HEK293 (cell line): ENCODE results near the gene SLC25A36.

Source experiments
- CTCF ChIA-PET: fragments of 350-600 bp; formaldehyde crosslinking; extraction: SDS; loops from one replicate; lab custom pipeline; 2021; ENCODE audit warnings: antibody characterized with exemption; lab: Yijun Ruan, JAX
- POLR2A ChIA-PET: fragments of 300-600 bp; formaldehyde crosslinking; extraction: SDS; loops from one replicate; lab custom pipeline; 2020; ENCODE audit warnings: antibody characterized with exemption, inconsistent platforms; lab: Yijun Ruan, JAX
- H3K27ac ChIP-seq: fragments of 200-500 bp; sonication (Bioruptor generic); 2 replicates; pipeline ENCODE4 v1.5.1; 2014; ENCODE audit warnings: low read depth, low read length, control low read depth, inconsistent platforms; ENCODE audit errors: extremely low read depth
- H3K36me3 ChIP-seq, 2 experiments: fragments of 200-500 bp in 1 of 2; sonication (Bioruptor generic) in 1 of 2; 1 replicate in 1 of 2; 2 replicates in 1 of 2; pipeline ENCODE4 v1.5.1; 2014 to 2017; ENCODE audit warnings: inconsistent platforms in 2 of 2, low read length in 2 of 2; ENCODE audit not compliant: control insufficient read depth in 2 of 2, insufficient read depth in 1 of 2
- H3K4me1 ChIP-seq: fragments of 200-500 bp; sonication (Bioruptor generic); 2 replicates; pipeline ENCODE4 v1.5.1; 2014; ENCODE audit warnings: mild to moderate bottlenecking, low read length, inconsistent platforms; ENCODE audit not compliant: control insufficient read depth, insufficient read depth
- H3K4me3 ChIP-seq: 2 replicates; pipeline ENCODE4 v1.5.1; 2011; ENCODE audit warnings: low read depth, mild to moderate bottlenecking, control low read depth, low read length, moderate library complexity
- H3K9me3 ChIP-seq: fragments of 200-500 bp; sonication (Bioruptor generic); 2 replicates; pipeline ENCODE4 v1.5.1; 2014; ENCODE audit warnings: low read depth, low read length, inconsistent platforms; ENCODE audit not compliant: control insufficient read depth, insufficient read depth
- CTCF ChIP-seq: fragments of 450-650 bp; formaldehyde crosslinking; IDR thresholded peaks from 2 replicates; pipeline ENCODE4 v1.5.1; 2016; ENCODE audit warnings: missing biosample characterization, missing genetic modification characterization
- GLI2 ChIP-seq: fragments of 450-650 bp; formaldehyde crosslinking; IDR thresholded peaks from 2 replicates; pipeline ENCODE4; 2017; ENCODE audit warnings: missing biosample characterization, missing genetic modification characterization, low read depth, borderline replicate concordance
- KLF17 ChIP-seq: fragments of 450-650 bp; formaldehyde crosslinking; IDR thresholded peaks from 2 replicates; pipeline ENCODE4 v1.5.1; 2016; ENCODE audit warnings: missing biosample characterization, missing genetic modification characterization
- MEIS1 ChIP-seq: sonication (generic); formaldehyde crosslinking; IDR thresholded peaks from 2 replicates; pipeline ENCODE4 v1.8.1; 2022; ENCODE audit warnings: missing genetic modification reagents, mild to moderate bottlenecking, borderline replicate concordance
- OSR2 ChIP-seq: fragments of 450-650 bp; formaldehyde crosslinking; IDR thresholded peaks from 2 replicates; pipeline ENCODE4 v1.5.1; 2016; ENCODE audit warnings: missing biosample characterization, missing genetic modification characterization
- OVOL3 ChIP-seq: fragments of 450-650 bp; formaldehyde crosslinking; IDR thresholded peaks from 2 replicates; pipeline ENCODE4 v1.5.1; 2016; ENCODE audit warnings: missing biosample characterization, missing genetic modification characterization
- PRDM6 ChIP-seq: fragments of 450-650 bp; formaldehyde crosslinking; IDR thresholded peaks from 2 replicates; pipeline ENCODE4 v1.5.1; 2017; ENCODE audit warnings: missing biosample characterization, missing genetic modification characterization
- SETDB1 ChIP-seq: IDR thresholded peaks from one replicate; pipeline ENCODE4 v1.6.1; 2017; ENCODE audit warnings: mild to moderate bottlenecking, low read length, moderate library complexity, mixed read lengths; ENCODE audit not compliant: insufficient read length
- SP2 ChIP-seq: fragments of 450-650 bp; formaldehyde crosslinking; IDR thresholded peaks from 2 replicates; pipeline ENCODE4 v1.5.1; 2016; ENCODE audit warnings: missing biosample characterization, missing genetic modification characterization
- TRIM28 ChIP-seq: IDR thresholded peaks from 2 replicates; pipeline ENCODE4 v1.6.1; 2011; ENCODE audit warnings: low read length, control low read depth, borderline replicate concordance
- WT1 ChIP-seq: fragments of 450-650 bp; formaldehyde crosslinking; IDR thresholded peaks from 2 replicates; pipeline ENCODE4 v1.5.1; 2016; ENCODE audit warnings: missing biosample characterization, missing genetic modification characterization
- ZBTB48 ChIP-seq: fragments of 450-650 bp; formaldehyde crosslinking; IDR thresholded peaks from 2 replicates; pipeline ENCODE4 v1.5.1; 2016; ENCODE audit warnings: missing biosample characterization, missing genetic modification characterization
- ZNF140 ChIP-seq: fragments of 450-650 bp; formaldehyde crosslinking; IDR thresholded peaks from 2 replicates; pipeline ENCODE4 v1.5.1; 2016; ENCODE audit warnings: missing biosample characterization, missing genetic modification characterization
- ZNF155 ChIP-seq: fragments of 450-650 bp; formaldehyde crosslinking; IDR thresholded peaks from 2 replicates; pipeline ENCODE4 v1.5.1; 2016; ENCODE audit warnings: missing biosample characterization, missing genetic modification characterization
- ZNF16 ChIP-seq: fragments of 450-650 bp; formaldehyde crosslinking; IDR thresholded peaks from 2 replicates; pipeline ENCODE4 v1.5.1; 2016; ENCODE audit warnings: low read depth, missing biosample characterization, missing genetic modification characterization
- ZNF26 ChIP-seq: fragments of 450-650 bp; formaldehyde crosslinking; IDR thresholded peaks from 2 replicates; pipeline ENCODE4 v1.5.1; 2016; ENCODE audit warnings: missing biosample characterization, missing genetic modification characterization
- ZNF366 ChIP-seq: fragments of 450-650 bp; formaldehyde crosslinking; conservative IDR thresholded peaks from 2 replicates; pipeline ENCODE4 v1.5.1; 2016; ENCODE audit warnings: missing biosample characterization, missing genetic modification characterization
- ZNF571 ChIP-seq: fragments of 450-650 bp; formaldehyde crosslinking; IDR thresholded peaks from 2 replicates; pipeline ENCODE4 v1.5.0; 2017; ENCODE audit warnings: missing biosample characterization, missing genetic modification characterization
- ZNF624 ChIP-seq: fragments of 450-650 bp; formaldehyde crosslinking; IDR thresholded peaks from 2 replicates; pipeline ENCODE4 v1.5.1; 2017; ENCODE audit warnings: missing biosample characterization, missing genetic modification characterization
- ZNF654 ChIP-seq: fragments of 450-650 bp; formaldehyde crosslinking; IDR thresholded peaks from 2 replicates; pipeline ENCODE4 v1.5.1; 2016; ENCODE audit warnings: low read depth, missing biosample characterization, missing genetic modification characterization
- ZNF843 ChIP-seq: fragments of 450-650 bp; formaldehyde crosslinking; IDR thresholded peaks from 2 replicates; pipeline ENCODE4 v1.5.1; 2016; ENCODE audit warnings: missing biosample characterization, missing genetic modification characterization
- ZXDB ChIP-seq: fragments of 450-650 bp; formaldehyde crosslinking; IDR thresholded peaks from 2 replicates; pipeline ENCODE4 v1.5.1; 2016; ENCODE audit warnings: missing biosample characterization, missing genetic modification characterization

Gene SLC25A36

GRCh38 chr3:141000027-141000663, 58.5 kb downstream of the SLC25A36 start:
- no peaks in the 10 kb centered on the region for H3K9me3 ChIP-seq
- H3K4me3 ChIP-seq, result no peak overlapping the region
- ChIA-PET POLR2A (no interaction called here), CTCF (interaction anchor here (0.6 to 3.7 kb wide), 21 partner anchors 8 to 1040 kb away, joined by 3 to 38 read pairs (median 4); no protein-coding TSS in a partner anchor)
- H3K36me3 ChIP-seq, result no peaks in the 10 kb centered on the region
- TF ChIP-seq ZNF16 (tag by site-specific recombination) (no peak), ZNF155 (no peak), KLF17 (tag by site-specific recombination) (no peak), ZNF366 (tag by site-specific recombination) (no peak), ZNF140 (tag by site-specific recombination) (no peak), CTCF (tag by site-specific recombination) (peak; percentile 37; the same call in 1 of the 2 replicates), ZNF654 (peak; percentile 74)
- TF ChIP-seq, all 188 proteins: peak for 2
- H3K27ac ChIP-seq, result no peak overlapping the region
- no peaks in the 10 kb centered on the region for H3K4me1 ChIP-seq

- no peak overlapping the region for H3K27ac ChIP-seq
- POLR2A ChIA-PET, result no interaction called here
- TF ChIP-seq SP2 (tag by site-specific recombination) (no peak), ZNF624 (tag by site-specific recombination) (no peak), ZNF571 (tag by site-specific recombination) (no peak), ZBTB48 (tag by site-specific recombination) (no peak), GLI2 (tag by site-specific recombination) (no peak)
- H3K36me3 ChIP-seq, result no peaks in the 10 kb centered on the region
- no peaks in the 10 kb centered on the region for H3K9me3 ChIP-seq
- H3K4me1 ChIP-seq, result no peaks in the 10 kb centered on the region
- no peak overlapping the region for H3K4me3 ChIP-seq
- CTCF ChIA-PET, result interaction anchor here (0.6 to 3.7 kb wide), 19 partner anchors 10 to 1041 kb away, joined by 3 to 38 read pairs (median 4); no protein-coding TSS in a partner anchor
Measured at GRCh38 chr3:141000686-141001085, 59.0 kb downstream of the SLC25A36 start.

- TF ChIP-seq WT1 (tag by site-specific recombination) (peak; percentile 20; the same call in 1 of the 2 replicates), OVOL3 (tag by site-specific recombination) (0 out of 2 replicates have a peak, but pooled peaks have one; percentile 38), MEIS1 (CRISPR knock-in tag) (no peak), ZXDB (tag by site-specific recombination) (peak; percentile 51; the same call in 1 of the 2 replicates), OSR2 (tag by site-specific recombination) (peak; percentile 26; the same call in 1 of the 2 replicates), TRIM28 (peak; percentile 91), PRDM6 (tag by site-specific recombination) (peak; percentile 72), SETDB1 (peak; percentile 87), ZNF26 (tag by site-specific recombination) (no peak), GLI2 (tag by site-specific recombination) (peak; percentile 40; the same call in 1 of the 2 replicates), ZNF843 (tag by site-specific recombination) (peak; percentile 56; the same call in 1 of the 2 replicates)
- ChIA-PET POLR2A (no interaction called here), CTCF (interaction anchor here (1.3 kb wide), 1 partner anchor 8 kb away, joined by 3 read pairs; no protein-coding TSS in a partner anchor)
- Histone ChIP-seq H3K27ac (no peak overlapping the region), H3K4me1 (no peaks in the 10 kb centered on the region), H3K4me3 (no peak overlapping the region), H3K36me3 (no peaks in the 10 kb centered on the region), H3K9me3 (no peaks in the 10 kb centered on the region)
Measured at GRCh38 chr3:141006344-141006743, 64.7 kb downstream of the SLC25A36 start.
